Measurements from ENCODE around the gene OR2W1.

DNA sequence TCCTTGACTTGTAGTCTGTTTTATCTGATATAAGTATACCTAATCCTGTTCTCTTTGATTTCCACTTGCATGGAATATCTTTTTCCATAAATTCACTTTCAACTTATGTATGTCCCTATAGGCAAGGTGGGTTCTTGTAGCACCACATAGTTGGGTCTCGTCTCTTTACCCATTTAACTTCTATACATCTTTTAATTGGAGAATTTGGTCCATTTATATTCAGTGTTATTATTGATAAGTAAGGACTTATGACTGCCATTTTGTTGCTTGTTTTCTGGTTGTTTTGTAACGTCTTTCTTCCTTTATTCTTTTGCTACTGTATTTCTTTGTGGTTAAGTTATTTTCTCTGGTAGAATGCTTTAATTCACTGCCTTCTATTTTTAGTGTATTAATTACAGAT lies 25.3 kb downstream of the OR2W1 start:
- TF ChIP-seq, protein P1, sequence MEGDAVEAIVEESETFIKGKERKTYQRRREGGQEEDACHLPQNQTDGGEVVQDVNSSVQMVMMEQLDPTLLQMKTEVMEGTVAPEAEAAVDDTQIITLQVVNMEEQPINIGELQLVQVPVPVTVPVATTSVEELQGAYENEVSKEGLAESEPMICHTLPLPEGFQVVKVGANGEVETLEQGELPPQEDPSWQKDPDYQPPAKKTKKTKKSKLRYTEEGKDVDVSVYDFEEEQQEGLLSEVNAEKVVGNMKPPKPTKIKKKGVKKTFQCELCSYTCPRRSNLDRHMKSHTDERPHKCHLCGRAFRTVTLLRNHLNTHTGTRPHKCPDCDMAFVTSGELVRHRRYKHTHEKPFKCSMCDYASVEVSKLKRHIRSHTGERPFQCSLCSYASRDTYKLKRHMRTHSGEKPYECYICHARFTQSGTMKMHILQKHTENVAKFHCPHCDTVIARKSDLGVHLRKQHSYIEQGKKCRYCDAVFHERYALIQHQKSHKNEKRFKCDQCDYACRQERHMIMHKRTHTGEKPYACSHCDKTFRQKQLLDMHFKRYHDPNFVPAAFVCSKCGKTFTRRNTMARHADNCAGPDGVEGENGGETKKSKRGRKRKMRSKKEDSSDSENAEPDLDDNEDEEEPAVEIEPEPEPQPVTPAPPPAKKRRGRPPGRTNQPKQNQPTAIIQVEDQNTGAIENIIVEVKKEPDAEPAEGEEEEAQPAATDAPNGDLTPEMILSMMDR (IDR thresholded peaks at IDR 0.05) = no peak
- no peak for TF ChIP-seq REST (IDR thresholded peaks at IDR 0.05; ENCODE audit: insufficient read depth in 1 of 2, low read depth in 2 of 2, low read length in 1 of 2)
- no peak for TF ChIP-seq POLR2AphosphoS5 (IDR thresholded peaks at IDR 0.05; ENCODE audit: low read depth, low read length)
- no peak for TF ChIP-seq SIN3A (IDR thresholded peaks at IDR 0.05; ENCODE audit: borderline replicate concordance, insufficient read depth, low read depth, low read length)
